Stimulated activated CD8-positive, alpha-beta memory T cell treated with anti-CD3 and anti-CD28 coated beads, Interleukin-7, amount 100 ng/mL, for 48 hours (primary cell): Measurements from ENCODE around the gene PDE4B.

Experiments used
- DNase-seq, 2 donors: peaks; one replicate each; pipeline ENCODE4 v3.0.0-alpha.2; 2020; ENCODE audit warnings: low read depth in 1 of 2; ENCODE audit errors: extremely low read depth in 1 of 2

The PDE4B gene

GRCh38 chr1:66274634-66275033 lies 481.9 kb downstream of the PDE4B start:
- no peak for DNase-seq

- no peak for DNase-seq
These were observed 482.4 kb downstream of the PDE4B start for GRCh38 chr1:66275083-66275482.

GRCh38 chr1:66275601-66276023 lies 482.9 kb downstream of the PDE4B start:
- no peak for DNase-seq

GRCh38 chr1:66276218-66276617 lies 483.5 kb downstream of the PDE4B start:
- no peak for DNase-seq

GRCh38 chr1:66278260-66279021 lies 485.7 kb downstream of the PDE4B start:
- DNase-seq = no peak

GRCh38 chr1:66281808-66282207 lies 489.1 kb downstream of the PDE4B start:
- no peak for DNase-seq

- peak in 1 of 2 donors; percentile 65 for DNase-seq
These were observed 489.7 kb downstream of the PDE4B start for GRCh38 chr1:66282343-66282852.

GRCh38 chr1:66282891-66283621 lies 490.4 kb downstream of the PDE4B start:
- DNase-seq = no peak

- no peak for DNase-seq
These were observed 490.9 kb downstream of the PDE4B start for GRCh38 chr1:66283622-66284041.

GRCh38 chr1:66284746-66285145 lies 492.1 kb downstream of the PDE4B start:
- no peak for DNase-seq

- no peak for DNase-seq
These were observed 493.0 kb downstream of the PDE4B start for GRCh38 chr1:66285618-66286270.

- DNase-seq = no peak
These were observed 493.6 kb downstream of the PDE4B start for GRCh38 chr1:66286307-66286706.

- peak; percentile 22 to 54 for DNase-seq
These were observed 495.4 kb downstream of the PDE4B start for GRCh38 chr1:66288048-66288447.

- DNase-seq = no peak
These were observed 498.3 kb downstream of the PDE4B start for GRCh38 chr1:66290761-66291530.

GRCh38 chr1:66291531-66291864 lies 498.8 kb downstream of the PDE4B start:
- DNase-seq = no peak

- no peak for DNase-seq
These were observed 499.6 kb downstream of the PDE4B start for GRCh38 chr1:66292305-66292704.

GRCh38 chr1:66292944-66293343 lies 500.2 kb downstream of the PDE4B start:
- DNase-seq = no peak

GRCh38 chr1:66294707-66295370 lies 502.1 kb downstream of the PDE4B start:
- DNase-seq = no peak

- no peak for DNase-seq
These were observed 503.1 kb downstream of the PDE4B start for GRCh38 chr1:66295803-66296202.

- no peak for DNase-seq
These were observed 503.7 kb downstream of the PDE4B start for GRCh38 chr1:66296370-66296769.
